Jurkat, Clone E6-1 (cell line): ENCODE measurements around the gene IDE. TPM values are rescaled to one million over a fixed set of nuclear protein-coding genes. Genes with fewer than 3 reads are reported as not detected.
"Not testable (repeated sequence)": the region's sequence is repeated elsewhere in the genome, so short reads cannot be mapped to it uniquely, and the experiment has no call there.

Experiments
- DNase-seq: peaks from one replicate; pipeline ENCODE4 v3.0.0-alpha.2; 2011; ENCODE audit warnings: low read depth, low spot score
- H3K4me3 ChIP-seq: 2 replicates; pipeline ENCODE4 v1.5.1; 2011; ENCODE audit warnings: mild to moderate bottlenecking, low read length, control low read depth, moderate library complexity
- polyA plus RNA-seq: library from polyadenylated mRNA; unstranded; fragments of >200 nt; gene quantifications from one replicate; pipeline ENCODE4 v1.2.1, GENCODE V29; 2012; ENCODE audit warnings: missing spikeins; ENCODE audit not compliant: insufficient read length, insufficient read depth

Gene IDE
- 22.1 TPM for polyA plus RNA-seq

DNA sequence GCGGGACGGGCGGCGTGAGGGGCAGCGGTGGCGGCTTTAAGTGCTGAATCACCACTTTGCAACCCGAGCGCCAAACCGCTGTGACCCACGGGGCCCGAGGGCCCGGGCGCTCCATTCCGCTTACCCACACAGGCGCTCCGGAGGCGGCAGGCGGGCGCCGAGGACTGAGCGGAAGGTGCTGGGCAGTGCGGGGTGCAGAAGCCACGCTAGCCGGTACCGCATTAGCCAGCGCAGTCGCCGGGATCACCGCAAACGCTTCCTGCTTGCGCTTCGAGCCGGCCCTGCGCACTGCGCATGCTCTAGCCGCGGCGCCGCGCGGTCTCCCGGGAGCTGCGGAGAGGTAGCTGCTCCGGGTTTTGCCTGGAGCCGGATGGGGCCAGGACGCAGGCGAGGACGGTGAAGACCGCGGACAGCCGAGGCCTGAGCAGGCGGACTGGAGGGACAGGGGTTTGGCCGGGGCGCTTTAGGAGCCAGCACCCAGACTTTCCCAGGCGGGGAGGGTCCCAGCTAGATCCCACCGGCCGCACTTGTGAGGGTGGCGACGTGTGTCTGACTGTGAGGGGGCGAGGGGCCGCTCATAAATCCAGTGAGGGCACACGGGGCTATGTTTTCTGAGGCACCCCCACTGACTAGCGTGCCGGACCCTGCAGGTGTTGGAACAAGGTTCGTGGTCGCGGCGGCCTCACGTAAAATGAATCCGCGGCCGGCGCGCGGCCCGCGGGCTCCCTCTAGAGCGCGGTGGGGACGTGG lies at the start of gene IDE:
Gene IDE (minus strand): TSS at position 296 of the 750 bp plus-strand sequence. CDS start 74 bp downstream, at position 222.
- peak; percentile 75 for DNase-seq

DNA sequence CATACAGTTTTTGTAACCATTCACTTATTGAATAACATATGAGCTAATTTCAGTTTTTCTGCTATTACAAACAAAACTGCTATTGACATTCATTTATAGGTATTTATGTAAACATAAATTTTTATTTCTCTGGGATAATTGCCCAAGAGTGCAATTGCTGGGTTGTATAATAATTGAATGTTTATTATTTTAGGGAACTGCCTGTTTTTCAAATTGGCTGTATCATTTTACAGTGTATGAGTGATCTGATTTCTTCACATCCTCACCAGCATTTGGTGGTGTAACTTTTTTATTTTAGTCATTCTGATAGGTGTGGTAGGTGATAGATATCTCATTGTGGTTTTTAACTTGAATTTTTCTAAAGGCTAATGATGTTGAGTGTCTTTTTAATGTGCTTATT lies 45.5 kb upstream of the IDE start:
- no peak overlapping the region for H3K4me3 ChIP-seq
- DNase-seq, result no peak

More for the DNA sequence above, at the start of gene IDE:
- H3K4me3 ChIP-seq, result peak within 1 kb of the TSS; percentile 87

DNA sequence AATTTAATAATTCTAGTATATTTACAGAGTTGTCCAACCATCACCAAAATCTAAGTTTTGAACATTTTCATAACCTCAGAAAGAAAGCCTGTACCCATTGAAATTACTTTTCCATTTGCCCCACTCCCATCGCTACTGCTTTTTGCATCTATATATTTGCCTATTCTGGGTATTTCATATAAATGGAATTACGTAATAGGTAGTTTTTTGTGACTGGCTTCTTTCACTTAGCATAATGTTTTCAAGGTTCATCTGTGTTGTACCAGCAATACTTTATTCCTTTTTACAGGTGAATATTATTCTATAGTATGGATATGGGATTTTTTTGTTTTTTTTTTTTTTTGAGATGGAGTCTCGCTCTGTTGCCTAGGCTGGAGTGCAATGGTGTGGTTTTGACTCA lies 41.6 kb upstream of the IDE start:
- no peak for DNase-seq
- no peak overlapping the region for H3K4me3 ChIP-seq

DNA sequence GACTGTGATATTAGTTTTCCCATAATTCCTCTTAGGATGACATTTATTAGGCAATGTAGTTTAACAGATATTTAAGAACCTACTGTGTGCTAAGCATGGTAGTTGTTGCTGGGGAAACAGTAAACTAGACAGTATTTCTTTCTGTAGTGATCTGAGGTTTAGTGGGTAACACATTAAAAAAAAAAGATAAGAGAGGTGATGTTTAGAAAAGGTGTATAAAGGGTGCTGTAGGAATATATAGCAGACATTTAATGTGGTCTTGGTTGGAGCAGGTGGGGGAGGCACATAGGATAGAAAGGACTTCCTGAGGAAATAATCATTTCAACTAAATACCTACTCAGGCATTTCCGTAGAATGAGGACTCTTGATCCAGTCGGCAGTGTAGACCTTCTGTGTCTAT lies 30.9 kb upstream of the IDE start:
- DNase-seq, result peak; percentile 36
- H3K4me3 ChIP-seq, result no peak overlapping the region

DNA sequence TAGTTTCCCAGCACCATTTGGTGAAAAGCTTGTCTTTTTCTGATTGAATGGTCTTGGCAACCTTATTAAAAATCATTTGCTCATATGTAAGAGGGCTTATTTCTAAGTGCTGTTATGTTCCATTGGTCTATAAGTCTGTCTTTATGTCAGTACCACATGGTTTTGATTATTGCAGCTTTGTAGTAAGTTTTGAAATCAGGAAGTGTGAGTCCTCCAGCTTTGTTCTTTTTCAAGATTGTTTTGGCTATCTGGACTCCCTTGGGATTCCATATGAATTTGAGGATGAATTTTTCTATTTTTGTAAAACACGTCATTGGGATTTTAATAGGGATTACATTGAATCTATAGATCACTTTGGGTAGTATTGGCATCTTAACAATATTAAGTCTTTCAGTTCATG lies 24.4 kb upstream of the IDE start:
- DNase-seq, result no peak
- no peak overlapping the region for H3K4me3 ChIP-seq

DNA sequence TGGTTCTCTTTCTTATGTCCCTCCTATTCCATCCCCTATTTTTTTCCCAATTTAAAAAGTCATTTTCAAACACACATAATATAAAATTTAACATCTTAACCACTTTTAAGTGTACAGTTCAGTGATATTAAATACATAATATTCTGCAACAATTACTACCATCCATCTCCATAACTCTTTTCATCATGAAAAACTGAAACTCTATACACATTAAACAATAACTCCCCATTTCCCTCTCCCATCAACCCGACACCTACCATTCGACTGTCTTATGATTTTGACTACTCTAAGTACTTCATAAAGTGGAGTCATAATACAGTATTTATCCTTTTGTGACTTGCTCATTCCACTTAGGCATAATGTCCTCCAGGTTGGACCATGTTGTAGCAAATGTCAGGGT lies 21.6 kb upstream of the IDE start:
- DNase-seq, result no peak
- H3K4me3 ChIP-seq, result no peak overlapping the region

DNA sequence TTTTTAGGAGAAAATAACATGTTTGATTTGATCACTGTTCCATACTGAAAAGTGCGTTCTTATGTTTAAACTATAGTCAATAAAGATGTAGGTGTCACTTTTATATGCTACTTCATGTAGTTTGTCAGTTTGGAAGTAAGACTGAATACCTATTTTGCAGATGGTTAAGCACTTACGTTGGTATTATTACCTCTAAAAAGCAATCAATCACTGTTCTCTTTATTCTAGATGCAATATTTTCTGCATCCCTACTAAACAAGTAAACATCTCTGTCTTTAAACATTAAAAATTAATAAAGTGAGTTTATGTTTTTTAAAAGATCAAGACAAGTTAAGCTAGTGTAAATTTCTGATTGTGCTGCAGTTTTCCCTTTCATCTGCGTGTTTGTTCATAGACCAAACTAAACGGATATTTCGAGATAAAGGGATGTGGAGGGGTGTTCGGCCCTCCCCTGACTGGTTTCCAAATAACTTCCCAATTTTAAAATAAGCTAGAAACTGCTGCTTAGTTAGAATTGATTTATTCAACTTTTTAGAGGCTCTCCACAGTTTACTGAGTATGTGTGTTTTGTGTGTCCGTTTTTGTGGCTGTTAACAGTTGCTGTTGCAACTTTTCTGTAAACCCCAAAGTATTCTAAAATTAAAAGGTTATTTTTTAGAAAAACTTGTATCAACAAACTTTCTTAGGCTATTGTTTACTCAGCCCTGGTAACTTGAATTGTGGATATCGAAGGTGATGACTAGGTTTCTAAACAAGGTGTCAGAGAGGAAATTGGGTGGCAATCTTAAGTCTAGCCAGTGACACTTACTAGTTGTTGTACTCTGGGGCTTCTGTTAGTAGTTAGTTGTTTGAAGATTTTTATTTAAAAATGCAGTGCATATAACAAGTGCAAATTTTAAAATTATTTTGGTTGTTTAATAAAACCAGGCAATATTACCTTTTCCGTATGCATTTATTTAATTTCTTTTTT lies 20.0 kb upstream of the IDE start:
- DNase-seq, result peak; percentile 28

DNA sequence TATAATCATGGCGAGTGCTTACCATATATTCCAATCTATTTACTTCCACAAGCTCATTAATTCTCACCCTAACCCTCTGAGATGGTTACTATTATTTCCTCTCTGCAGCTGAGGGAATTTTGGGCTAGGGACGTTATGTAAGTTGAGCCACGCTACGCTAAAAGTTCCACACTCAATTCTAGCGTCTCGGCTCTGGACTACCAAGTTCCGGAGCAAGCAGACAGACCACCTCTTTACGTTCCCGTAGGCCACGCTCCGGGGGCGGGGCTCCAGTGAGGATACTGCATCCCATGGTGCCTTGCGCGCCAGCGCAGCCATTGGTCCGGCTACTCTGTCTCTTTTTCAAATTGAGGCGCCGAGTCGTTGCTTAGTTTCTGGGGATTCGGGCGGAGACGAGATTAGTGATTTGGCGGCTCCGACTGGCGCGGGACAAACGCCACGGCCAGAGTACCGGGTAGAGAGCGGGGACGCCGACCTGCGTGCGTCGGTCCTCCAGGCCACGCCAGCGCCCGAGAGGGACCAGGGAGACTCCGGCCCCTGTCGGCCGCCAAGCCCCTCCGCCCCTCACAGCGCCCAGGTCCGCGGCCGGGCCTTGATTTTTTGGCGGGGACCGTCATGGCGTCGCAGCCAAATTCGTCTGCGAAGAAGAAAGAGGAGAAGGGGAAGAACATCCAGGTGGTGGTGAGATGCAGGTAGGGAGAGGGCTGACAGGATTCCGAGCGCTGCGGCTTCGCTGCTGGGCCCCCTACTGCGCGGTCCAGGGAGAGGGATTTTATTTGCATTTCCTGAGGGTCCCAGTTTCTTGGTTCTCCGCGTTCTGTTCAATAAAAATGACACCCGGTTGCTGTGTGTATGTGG lies 19.1 kb upstream of the IDE start, which contains the start of gene KIF11:
Gene KIF11 (plus strand): TSS at position 370 of the 858 bp plus-strand sequence. CDS start 246 bp downstream, at position 616.
- H3K4me3 ChIP-seq, result peak within 1 kb of the TSS; percentile 84
- peak; percentile 97 for DNase-seq

More for the DNA sequence above, 20.0 kb upstream of the IDE start:
- H3K4me3 ChIP-seq, result peak overlapping the region; percentile 84

DNA sequence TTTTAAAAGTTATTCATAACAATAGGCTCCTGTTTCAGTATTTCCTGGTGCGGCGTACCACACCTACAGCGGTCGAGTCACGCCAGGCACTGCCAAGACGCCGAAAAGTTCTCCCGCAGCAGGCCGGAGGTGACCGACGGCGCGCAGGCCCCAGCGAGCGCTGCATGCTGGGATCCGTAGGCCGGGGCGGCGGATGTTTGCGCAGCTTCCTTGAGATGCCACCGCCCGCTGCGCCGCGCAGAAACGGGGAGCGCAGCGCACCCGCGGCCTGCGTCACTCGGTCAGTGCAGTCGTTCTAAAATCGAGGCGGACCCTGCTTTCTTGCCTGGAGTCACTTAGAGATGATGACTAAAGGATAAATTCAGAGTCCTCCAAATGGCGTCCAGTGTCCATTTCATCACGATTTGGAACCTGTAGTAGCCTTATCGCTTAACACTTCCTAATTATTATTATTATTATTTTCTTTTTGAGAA lies 17.7 kb upstream of the IDE start:
- peak; percentile 91 for DNase-seq
- peak overlapping the region; percentile 84 for H3K4me3 ChIP-seq

DNA sequence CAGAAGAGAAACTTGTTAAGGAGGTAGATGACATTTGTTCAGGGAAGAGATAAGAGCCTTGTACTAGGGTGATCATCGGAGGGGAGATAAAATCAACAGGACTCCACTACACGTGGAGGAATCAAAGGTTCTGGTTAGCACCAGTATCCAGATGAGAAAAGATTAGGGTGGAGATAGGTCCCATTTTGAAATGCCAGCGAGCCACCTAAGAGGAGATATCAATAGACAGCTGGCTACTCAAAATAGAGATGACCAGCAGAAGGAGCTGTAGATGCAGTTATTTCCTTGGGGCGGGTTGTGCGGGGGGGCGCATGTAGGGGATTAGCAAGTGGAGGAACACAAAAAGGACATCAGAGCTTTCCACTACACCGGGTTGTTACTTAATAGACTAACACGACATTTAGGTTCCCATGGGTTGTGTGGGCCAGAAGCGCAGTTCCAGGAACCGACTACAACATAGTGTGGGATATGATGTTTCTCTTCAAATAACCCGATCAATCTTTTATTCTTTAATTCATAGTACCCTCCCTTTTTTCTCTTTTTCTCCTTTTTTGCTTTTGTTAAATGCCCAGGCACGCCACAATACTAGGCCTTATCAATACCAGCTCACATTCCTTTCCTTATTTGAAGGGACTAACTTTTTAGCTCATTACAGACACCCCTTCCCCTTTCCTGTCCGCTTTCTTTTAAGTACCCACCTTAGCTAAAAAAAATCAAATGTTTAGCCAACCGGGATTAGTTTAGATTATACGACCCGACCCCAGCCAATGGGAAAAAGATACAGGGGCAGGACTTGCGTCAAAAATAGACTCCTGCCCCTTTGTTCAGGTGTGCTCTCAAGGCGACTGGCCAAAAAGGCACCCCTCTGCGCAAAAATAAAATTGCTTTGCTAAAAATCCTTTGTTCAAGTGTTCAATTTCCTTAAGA lies 17.0 kb upstream of the IDE start:
- H3K4me3 ChIP-seq, result peak overlapping the region; percentile 84
- DNase-seq, result peak; percentile 72

DNA sequence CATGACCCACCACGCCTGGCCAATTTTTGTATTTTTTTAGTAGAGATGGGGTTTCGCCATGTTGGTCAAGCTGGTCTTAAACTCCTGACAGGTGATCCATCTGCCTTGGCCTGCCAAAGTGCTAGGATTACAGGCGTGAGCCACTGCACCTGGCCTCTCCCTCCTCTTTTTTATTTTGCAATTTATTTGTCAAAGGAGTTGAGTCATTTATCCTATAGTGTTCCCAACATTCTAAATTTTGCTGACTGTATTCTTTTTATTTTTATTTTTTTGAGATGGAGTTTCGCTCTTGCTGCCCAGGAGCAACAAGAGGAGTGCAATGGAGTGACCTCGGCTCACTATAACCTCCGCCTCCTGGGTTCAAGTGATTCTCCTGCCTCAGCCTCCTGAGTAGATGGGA lies 8.5 kb upstream of the IDE start:
- not testable (repeated sequence) for DNase-seq, H3K4me3 ChIP-seq

DNA sequence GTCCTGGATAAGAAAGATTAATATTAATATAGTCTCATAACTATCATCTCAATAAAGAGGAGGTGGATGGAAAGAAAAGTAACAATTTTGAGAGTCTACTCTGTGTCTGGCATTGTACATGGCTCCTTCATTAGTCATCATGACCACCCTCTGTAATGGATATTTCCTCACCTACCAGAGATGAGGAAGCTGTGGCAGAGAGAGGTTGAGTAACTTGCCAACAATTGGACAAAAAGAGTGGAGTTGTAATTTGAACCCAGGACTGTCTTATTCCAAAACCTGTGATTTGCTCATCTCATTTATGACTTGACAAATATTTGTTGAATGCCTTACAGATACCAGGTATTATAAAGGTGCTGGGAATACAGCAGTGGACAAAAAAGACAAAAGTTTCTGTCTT lies 2.1 kb upstream of the IDE start:
- no peak overlapping the region for H3K4me3 ChIP-seq
- no peak for DNase-seq

DNA sequence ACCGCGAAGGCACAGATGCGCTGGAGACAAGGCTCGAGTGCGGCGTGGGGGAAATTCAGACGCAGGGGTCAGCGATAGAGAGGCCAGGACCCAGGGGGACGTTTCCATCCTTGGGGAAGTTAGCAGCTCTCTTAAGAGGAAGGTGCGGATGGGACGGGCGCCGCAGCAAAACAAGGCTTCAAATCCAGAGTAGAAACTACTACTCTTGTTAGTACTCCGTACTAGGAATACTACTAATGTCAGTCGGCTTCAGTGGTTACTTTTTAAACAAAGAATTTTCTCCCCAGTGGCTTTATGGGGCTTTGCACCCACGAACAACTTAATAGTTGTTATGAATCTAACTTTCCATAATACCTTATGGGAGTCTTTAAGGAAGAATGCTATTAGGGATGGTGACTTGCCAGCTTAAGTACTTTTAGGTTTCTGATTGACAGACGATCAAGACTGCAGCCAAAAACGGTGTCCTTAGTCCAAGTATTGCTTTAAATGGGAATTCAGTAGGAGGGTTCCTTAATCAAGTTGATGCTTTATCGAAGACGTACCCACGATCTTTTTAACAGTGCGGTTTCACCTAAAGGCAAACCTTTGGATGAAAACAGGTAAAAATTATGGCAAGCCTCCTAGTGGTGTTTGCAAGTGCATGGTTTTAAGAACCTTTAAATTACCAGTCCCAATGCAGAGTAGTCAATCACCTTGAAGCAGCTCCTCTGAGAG lies 812 bp upstream of the IDE start:
- H3K4me3 ChIP-seq, result peak overlapping the region; percentile 87
- DNase-seq, result peak; percentile 45

DNA sequence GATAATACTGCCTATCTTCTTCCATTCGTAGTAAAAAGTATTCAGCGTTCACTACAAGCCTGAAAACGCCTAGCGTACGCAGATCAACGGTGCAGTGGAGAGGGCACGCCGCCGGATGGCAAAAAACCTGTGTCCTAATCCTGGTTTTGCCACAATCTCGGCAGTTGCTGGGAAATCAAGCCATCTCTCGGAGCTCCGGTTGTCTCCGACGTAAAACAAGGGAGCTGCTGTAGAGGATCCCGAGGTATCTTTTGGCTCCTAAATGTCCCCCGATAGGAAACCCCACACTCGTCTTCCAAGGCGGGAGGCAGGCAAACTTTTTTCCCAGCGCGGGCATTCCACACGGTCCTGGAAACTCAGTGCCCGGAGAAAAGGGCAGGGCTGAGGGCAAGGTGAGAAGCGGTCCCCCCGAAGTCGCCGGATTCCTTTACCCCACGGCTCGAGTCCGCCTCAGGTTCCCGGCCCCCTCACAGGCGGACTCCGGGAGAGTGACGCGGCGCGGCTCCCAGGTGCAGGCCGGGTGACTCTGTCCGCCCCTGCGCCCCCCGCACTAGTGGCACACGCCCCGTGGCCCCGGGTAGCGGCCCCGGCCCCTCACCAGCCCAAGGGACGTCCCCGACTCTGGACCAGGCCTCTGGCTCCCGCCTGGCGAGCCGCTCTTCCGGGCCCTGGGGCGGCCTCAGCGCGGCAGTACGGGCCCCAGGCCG lies 649 bp downstream of the IDE start:
- no peak for DNase-seq
- H3K4me3 ChIP-seq, result peak overlapping the region; percentile 87

DNA sequence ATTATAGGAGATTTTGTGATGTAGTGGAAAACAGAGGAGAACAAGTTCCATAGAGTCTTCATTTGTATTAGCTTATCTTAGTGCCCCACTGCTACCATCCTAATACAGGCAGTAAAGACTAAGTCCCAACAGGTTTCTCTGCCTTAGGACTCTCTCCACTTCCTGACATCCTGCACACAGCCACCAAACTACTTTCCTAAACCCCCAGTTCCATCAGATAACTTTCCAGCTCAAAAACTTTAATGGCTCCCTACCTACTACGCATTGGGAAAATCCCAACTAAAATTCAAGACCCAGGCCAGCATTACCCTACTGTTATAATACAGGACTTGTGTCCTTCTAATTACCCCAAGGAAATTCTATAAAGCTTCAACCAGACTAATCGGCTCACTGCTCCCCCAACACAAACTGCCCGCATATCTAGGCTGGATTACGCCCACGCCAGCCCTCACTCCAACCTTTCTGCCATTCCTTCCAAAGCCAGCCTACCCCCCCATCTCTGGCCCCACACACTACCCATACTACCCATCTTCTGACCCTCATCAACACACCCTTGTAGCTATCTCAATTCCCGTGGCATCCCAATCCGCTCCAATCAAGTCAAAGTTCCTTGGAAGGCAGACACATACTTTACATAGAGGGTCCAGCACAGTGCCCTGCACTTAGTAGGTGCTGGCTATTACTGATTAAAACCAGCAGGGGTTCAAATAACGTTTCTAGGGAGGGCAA lies 1.4 kb downstream of the IDE start:
- peak overlapping the region; percentile 87 for H3K4me3 ChIP-seq
- DNase-seq, result no peak

DNA sequence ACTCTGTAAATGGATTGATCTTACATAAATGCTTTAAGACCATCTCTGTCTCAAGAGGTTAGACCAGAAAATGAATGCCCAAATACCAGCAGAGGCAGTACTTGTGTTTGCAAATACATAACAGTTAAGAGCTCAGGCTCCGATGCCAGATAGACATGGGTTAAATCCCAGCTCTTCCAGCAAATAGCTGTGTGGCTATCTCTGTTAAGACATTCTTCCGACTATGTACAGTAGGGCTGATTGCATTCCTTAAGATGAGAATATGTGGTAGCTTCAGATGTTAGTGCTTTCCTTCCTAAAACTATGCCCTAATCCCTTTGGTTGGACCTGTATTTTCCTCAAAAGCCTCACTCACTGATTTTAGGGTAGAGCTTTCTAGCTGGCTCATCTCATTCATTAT lies 2.2 kb downstream of the IDE start:
- no peak overlapping the region for H3K4me3 ChIP-seq
- no peak for DNase-seq
